GM21526 (cell line): ENCODE data around the gene CRTAP.
"Not testable (repeated sequence)": the region's sequence is repeated elsewhere in the genome, so short reads cannot be mapped to it uniquely, and the experiment has no call there.

ENCODE experiments used
- ATAC-seq: cut with Tn5 transposase; IDR thresholded peaks from one replicate; pipeline ENCODE4 v1.9.1; 2021; ENCODE audit warnings: moderate library complexity; ENCODE audit not compliant: unreplicated experiment, low FRiP score

Gene CRTAP

GRCh38 chr3:33113772-33114621 is at the start of gene CRTAP:
Gene CRTAP, plus strand, starts transcription at chr3:33114014. Its CDS starts 64 bp downstream, at chr3:33114078.
- peak; percentile 80 for ATAC-seq

DNA sequence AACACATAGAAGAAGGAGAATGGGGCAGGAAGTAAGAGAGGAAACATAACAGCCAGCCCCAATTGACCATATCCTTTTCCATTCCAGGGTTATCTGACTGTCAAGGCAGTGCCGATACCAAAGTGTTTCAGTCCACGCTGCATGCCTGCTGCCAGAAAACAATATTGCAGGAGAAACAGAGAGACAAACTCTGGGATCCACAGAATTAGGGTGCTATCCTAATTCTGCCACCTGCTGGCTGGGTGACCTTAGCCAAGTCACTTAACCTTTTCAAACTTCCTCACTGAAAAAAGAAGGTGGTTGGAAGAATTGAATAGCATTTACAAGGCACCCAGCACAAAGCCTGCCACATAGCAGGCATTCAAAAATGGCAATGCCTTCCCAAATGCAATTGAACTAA is 48.9 kb upstream of the CRTAP start:
- ATAC-seq = no peak

DNA sequence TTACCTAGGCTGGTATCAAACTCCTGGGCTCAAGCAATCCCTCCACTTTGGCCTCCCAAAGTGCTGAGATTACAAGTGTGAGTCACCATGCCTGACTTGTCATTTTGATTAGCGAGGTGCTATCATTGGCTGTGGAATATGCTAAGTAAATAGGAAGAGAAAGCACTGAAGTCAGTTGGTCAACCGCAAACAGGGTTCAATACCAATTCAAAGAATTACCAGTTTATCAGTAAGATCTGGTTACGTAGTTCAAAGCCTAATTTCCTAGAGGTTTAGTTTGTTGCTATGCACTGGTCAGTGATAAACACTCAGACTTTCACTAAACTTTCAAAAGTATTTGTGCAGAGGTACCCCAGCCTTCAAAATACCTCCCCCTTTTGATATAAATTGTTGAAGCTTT is 46.3 kb upstream of the CRTAP start:
- ATAC-seq = no peak

GRCh38 chr3:33069862-33070261 is 44.0 kb upstream of the CRTAP start:
- not testable (repeated sequence) for ATAC-seq

DNA sequence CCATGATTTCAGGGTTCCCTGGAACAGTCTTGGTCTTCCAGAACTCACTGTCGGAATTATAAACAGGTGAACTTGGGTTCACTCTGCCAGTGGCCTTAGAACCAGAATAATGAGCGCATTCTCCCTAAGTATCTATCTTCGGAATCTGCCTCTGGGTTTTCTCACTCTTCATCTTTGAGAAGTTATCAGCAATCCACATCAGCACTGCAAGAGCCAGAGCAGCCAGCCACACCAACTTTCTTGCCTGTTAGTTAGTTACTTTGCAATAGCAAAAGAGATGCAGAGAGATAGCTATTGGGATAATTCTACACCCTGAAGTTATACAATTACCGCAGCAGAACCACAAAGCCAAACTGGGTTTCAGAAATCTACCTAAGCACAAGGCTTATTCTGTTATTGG is 42.6 kb upstream of the CRTAP start:
- ATAC-seq = no peak

GRCh38 chr3:33071946-33072345 is 41.9 kb upstream of the CRTAP start:
- no peak for ATAC-seq

DNA sequence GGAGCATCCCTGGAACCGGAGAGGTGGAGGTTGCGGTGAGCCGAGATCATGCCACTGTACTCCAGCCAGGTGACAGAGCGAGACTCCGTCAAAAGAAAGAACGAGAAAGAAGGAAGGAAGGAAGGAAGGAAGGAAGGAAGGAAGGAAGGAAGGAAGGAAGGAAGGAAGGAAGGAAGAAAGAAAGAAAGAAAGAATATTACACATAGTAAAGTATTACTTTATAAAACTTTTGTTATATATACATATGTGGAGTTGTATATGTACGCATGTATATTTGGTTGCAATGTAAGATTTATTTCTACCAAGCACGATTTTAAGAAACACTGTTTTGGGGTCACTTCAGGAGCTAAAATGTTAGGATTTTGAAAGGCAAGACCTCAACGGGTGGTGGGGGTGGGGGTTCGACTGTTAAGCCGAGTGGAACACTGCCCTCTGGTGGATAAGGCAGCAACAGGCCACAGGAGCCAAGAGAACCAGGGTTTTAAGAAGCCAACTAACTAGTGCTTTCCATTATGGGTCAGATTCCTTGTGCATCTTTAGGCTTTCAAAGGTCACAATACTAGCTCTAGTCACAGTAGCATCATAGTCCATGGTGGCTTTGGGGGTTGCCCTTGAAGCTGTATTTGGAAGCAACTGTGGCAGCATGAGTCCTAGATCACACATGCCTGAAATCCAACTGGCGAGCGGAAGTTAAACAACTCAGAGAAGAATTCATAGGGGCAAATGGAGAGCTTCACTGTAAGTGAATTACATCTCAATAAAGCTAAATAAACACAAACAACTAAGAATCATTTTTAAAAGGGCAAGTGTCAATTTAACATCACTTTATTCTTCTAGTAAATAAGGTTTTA is 39.4 kb upstream of the CRTAP start:
- ATAC-seq = peak; percentile 58

GRCh38 chr3:33075995-33076394 is 37.8 kb upstream of the CRTAP start:
- no peak for ATAC-seq

DNA sequence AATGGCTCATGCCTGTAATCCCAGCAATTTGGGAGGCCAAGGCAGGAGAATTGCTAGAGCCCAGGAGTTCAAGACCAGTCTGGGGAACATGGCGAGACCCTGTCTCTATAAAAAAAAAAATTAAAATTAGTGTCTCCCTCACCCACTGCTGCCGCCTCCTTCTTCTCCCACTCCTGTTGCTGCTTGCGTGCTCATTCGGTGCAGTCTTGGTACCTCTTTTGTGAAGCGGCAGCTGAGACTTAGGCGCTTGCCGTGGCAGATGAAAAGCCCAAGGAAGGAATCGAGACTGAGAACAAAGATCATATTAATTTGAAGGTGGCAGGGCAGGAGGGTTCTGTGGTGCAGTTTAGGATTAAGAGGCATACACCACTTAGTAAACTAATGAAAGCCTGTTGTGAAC is 36.9 kb upstream of the CRTAP start:
- no peak for ATAC-seq

GRCh38 chr3:33077976-33078375 is 35.8 kb upstream of the CRTAP start:
- no peak for ATAC-seq

DNA sequence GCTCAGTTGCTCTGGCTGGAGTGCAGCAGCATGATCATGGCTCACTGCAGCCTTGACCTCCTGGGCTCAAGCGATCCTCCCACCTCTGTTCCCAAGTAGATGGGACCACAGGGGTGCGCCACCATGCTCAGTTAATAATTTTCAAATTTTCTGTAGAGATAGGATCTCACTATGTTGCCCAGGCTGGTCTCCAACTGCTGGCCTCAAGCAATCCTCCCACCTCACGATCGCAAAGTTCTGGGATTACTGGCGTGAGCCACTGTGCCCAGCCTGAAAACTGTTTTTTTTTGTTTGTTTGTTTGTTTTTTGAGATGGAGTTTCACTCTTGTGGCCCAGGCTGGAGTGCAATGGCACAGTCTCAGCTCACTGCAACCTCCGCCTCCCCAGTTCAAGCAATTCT is 34.0 kb upstream of the CRTAP start:
- ATAC-seq = not testable (repeated sequence)

GRCh38 chr3:33081812-33082211 is 32.0 kb upstream of the CRTAP start:
- no peak for ATAC-seq

- ATAC-seq = no peak
Observed at GRCh38 chr3:33083958-33084357, 29.9 kb upstream of the CRTAP start.

- ATAC-seq = no peak
Observed at GRCh38 chr3:33088691-33089090, 25.1 kb upstream of the CRTAP start.

DNA sequence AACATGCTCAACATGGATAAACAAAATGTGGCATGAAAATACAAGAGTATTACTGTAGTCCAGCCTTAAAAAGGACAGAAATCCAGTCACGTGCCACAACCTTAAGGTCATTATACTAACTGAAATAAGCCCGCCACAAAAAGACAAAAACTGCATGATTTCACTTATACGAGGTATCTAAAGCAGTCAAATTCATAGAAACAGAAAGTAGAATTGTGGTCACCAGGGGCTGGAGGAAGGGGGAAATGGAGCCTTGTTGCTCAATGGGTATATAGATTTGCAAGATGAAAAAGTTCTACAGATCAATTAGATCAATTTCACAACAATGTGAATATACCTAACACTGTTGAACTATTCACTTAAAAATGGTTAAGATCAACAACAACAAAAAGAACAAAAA is 24.3 kb upstream of the CRTAP start:
- ATAC-seq = peak; percentile 90

DNA sequence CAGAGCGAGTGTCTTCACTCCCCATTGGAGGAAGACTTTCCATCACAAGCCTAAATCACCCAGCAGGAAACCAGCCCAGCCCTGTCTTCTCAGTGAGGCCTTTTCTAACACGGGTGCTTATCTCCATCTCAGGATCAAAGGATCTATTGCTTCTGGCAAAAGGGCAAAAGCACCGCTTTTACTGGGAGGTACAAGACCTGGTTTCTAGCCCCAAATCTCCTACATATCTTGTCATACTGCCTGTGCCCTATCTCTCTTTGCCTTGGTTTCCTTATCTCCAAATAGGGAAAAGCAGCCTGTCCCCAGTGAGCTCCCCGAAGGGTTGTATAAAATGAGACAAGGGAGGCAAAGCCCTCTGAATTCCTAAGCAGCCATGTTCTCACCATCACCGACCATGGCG is 22.1 kb upstream of the CRTAP start:
- no peak for ATAC-seq

- no peak for ATAC-seq
Observed at GRCh38 chr3:33092496-33093254, 21.1 kb upstream of the CRTAP start.

DNA sequence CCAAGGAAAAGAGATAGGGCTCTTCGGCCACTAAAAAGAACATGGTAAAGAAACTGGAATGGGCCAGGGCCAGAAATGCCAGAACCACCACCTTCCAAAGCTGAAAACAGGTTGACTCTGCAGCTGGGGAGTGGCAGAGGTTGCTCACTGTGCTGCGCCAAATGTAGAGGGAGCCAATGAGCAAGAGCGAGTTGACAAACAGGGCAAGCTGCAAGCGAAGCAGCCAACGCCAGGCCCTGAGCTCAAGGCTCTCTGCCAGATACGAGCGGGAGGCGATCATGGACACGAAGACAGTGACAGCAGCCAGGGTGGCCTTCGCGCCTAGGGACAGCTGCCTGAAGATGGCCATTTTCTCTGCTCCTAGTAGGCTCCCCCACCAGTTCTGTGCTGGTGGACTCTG is 20.0 kb upstream of the CRTAP start:
- no peak for ATAC-seq

DNA sequence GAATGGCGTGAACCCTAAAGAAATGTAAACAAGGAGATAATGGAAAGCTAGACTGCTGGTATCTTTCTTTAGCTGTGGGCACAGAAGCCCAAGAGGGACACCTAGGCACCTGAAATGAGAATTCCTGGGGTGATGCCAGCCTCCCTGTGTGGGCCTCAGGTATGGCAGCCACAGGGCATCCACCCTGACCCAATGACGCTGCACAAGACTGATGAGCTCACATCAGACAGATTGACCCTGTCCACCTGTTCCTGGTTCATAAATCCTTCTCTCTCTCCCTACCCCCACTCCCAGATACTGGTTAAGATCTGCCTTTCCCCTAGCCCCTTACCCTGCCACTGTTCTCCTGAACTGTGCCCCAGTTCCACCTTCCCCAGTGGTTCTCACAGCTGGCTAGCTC is 18.4 kb upstream of the CRTAP start:
- no peak for ATAC-seq

DNA sequence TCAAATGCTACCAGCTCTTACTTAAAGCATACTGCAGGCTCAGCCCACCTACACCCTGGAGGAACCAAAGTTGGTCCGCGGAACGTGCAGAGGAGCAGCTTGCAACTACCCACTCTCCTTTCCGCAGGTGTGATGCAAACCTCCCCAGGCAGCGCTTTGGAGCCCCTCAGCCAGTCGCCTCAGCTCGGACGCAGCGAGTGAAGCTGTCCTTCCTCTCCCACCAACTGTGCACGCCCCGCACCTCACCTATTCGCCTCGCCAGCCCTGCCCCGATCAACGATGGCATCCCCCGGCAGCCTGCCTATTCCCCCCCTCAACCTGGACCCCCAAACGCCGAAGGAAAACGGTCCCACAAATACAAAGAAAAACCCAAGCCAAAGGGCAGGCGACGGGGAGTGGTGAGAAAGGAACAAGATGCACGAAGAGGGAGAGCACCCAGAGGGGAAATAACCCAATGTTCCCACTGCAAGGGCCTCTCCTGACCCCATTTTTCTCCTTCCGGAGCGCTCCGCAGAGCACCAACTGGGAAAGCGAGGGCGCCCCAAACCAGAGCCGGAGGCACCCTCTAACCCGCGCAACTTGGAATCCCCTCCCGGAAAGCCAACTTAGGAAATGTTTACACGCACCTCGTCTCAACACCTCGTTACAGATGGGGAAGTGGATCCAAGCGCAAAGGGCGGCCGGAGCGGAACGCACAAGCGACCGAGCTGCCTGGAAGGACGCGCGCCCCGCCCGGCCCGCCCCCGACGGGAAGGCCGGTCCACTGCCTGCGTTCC is 17.5 kb upstream of the CRTAP start:
- ATAC-seq = peak; percentile 44
